Measurements from ENCODE around the gene GMDS.

- TF ChIP-seq CTCF (conservative IDR thresholded peaks at IDR 0.05; ENCODE audit: low read length) (no peak), EZH2phosphoT487 (IDR thresholded peaks at IDR 0.05; ENCODE audit: borderline replicate concordance) (no peak)
Measured at GRCh38 chr6:1784422-1784884, 461.0 kb downstream of the GMDS start.

Measured in Loucy (cell line).